CD14-positive monocyte (primary cell): ENCODE results near the gene TOB1. TPM values are rescaled to one million over a fixed set of nuclear protein-coding genes. Genes with fewer than 3 reads are reported as not detected.

Experiments
- DNase-seq, 3 donors: peaks; one replicate each; pipeline ENCODE4 v3.0.0-alpha.2; 2011 to 2022
- H2AFZ ChIP-seq: 2 replicates; pipeline ENCODE4 v1.6.0; 2012; ENCODE audit warnings: mild to moderate bottlenecking, low read depth, low read length, inconsistent platforms; ENCODE audit not compliant: insufficient read depth, poor library complexity, severe bottlenecking
- H3K27ac ChIP-seq, 2 donors: 1 replicate in 1 of 2; 2 replicates in 1 of 2; pipeline ENCODE4 v1.5.1; 2012 to 2013; ENCODE audit warnings: low read length in 2 of 2, control low read depth in 1 of 2, inconsistent platforms in 1 of 2, low read depth in 1 of 2, mild to moderate bottlenecking in 1 of 2
- H3K27me3 ChIP-seq, 2 donors: one replicate each; pipeline versions ENCODE4 v1.6.0 to v1.6.1; 2011 to 2013; ENCODE audit warnings: low read length in 2 of 2; ENCODE audit not compliant: control insufficient read depth in 2 of 2, insufficient read depth in 2 of 2
- H3K36me3 ChIP-seq, 2 donors: replicated peaks in 1 of 2; 1 replicate in 1 of 2; 2 replicates in 1 of 2; pipeline versions ENCODE4 v1.5.1 to v1.6.1; 2012 to 2013; ENCODE audit warnings: low read length in 2 of 2, control low read depth in 1 of 2, inconsistent platforms in 1 of 2, mild to moderate bottlenecking in 1 of 2; ENCODE audit not compliant: insufficient read depth in 2 of 2, control insufficient read depth in 1 of 2
- H3K4me1 ChIP-seq, 2 donors: 1 replicate in 1 of 2; 2 replicates in 1 of 2; pipeline versions ENCODE4 v1.5.1 to v1.6.1; 2012 to 2013; ENCODE audit warnings: low read length in 2 of 2, control low read depth in 1 of 2, inconsistent platforms in 1 of 2, mild to moderate bottlenecking in 1 of 2, moderate library complexity in 1 of 2; ENCODE audit not compliant: insufficient read depth in 2 of 2, control insufficient read depth in 1 of 2
- H3K4me2 ChIP-seq: replicated peaks from 2 replicates; pipeline ENCODE3; 2012; ENCODE audit warnings: low read length, moderate library complexity, mild to moderate bottlenecking; ENCODE audit not compliant: poor library complexity, severe bottlenecking; ENCODE audit errors: extremely low read depth
- H3K4me3 ChIP-seq, 3 experiments: fragments of 200-600 bp in 1 of 3; sonication (generic) in 1 of 3; replicated peaks in 1 of 3; 1 replicate in 2 of 3; 2 replicates in 1 of 3; pipeline ENCODE4 v1.5.1; 2011 to 2013; ENCODE audit warnings: low read length in 3 of 3, mild to moderate bottlenecking in 3 of 3, control low read depth in 2 of 3, low read depth in 2 of 3, inconsistent platforms in 1 of 3, moderate library complexity in 1 of 3
- H3K79me2 ChIP-seq: 2 replicates; pipeline ENCODE4 v1.6.0; 2012; ENCODE audit warnings: mild to moderate bottlenecking, control low read depth, inconsistent platforms, low read length, moderate library complexity; ENCODE audit not compliant: insufficient read depth
- H3K9ac ChIP-seq: 2 replicates; pipeline ENCODE4 v1.6.0; 2017; ENCODE audit warnings: low read length, mild to moderate bottlenecking; ENCODE audit not compliant: insufficient read depth, poor library complexity, severe bottlenecking
- H3K9me3 ChIP-seq, 2 donors: replicated peaks in 1 of 2; 1 replicate in 1 of 2; 2 replicates in 1 of 2; pipeline versions ENCODE4 v1.5.1 to v1.6.1; 2012 to 2013; ENCODE audit warnings: low read length in 2 of 2, control low read depth in 1 of 2; ENCODE audit not compliant: control insufficient read depth in 1 of 2, insufficient read depth in 1 of 2
- H4K20me1 ChIP-seq: 2 replicates; pipeline ENCODE4 v1.6.0; 2012; ENCODE audit warnings: mild to moderate bottlenecking, low read length, control low read depth, moderate library complexity; ENCODE audit not compliant: insufficient read depth
- H3K27ac Mint-ChIP-seq, 7 donors: one replicate each; pipeline ENCODE4 v1.8.0; 2020; ENCODE audit warnings: mild to moderate bottlenecking in 7 of 7, mixed read lengths in 7 of 7, moderate library complexity in 6 of 7, inconsistent platforms in 2 of 7
- H3K27me3 Mint-ChIP-seq, 3 donors: one replicate each; pipeline ENCODE4 v1.8.0; 2021 to 2022; ENCODE audit warnings: low read depth in 3 of 3, mild to moderate bottlenecking in 3 of 3, mixed read lengths in 3 of 3, moderate library complexity in 3 of 3, inconsistent platforms in 1 of 3
- H3K36me3 Mint-ChIP-seq, 2 donors: one replicate each; pipeline ENCODE4 v1.8.0; 2020; ENCODE audit warnings: mixed read lengths in 2 of 2, inconsistent platforms in 1 of 2, mild to moderate bottlenecking in 1 of 2
- H3K4me1 Mint-ChIP-seq: one replicate; pipeline ENCODE4 v1.8.0; 2020; ENCODE audit warnings: mild to moderate bottlenecking, mixed read lengths
- H3K4me3 Mint-ChIP-seq, 2 donors: one replicate each; pipeline ENCODE4 v1.8.0; 2020; ENCODE audit warnings: mild to moderate bottlenecking in 2 of 2, mixed read lengths in 2 of 2, moderate library complexity in 1 of 2
- H3K9me3 Mint-ChIP-seq, 7 donors: one replicate each; pipeline ENCODE4 v1.8.0; 2020 to 2022; ENCODE audit warnings: mixed read lengths in 7 of 7, mild to moderate bottlenecking in 6 of 7, moderate library complexity in 6 of 7, inconsistent platforms in 2 of 7
- CTCF ChIP-seq: fragments of 200-600 bp; IDR thresholded peaks from one replicate; pipeline ENCODE4 v1.8.0; 2022; ENCODE audit warnings: antibody characterized with exemption, mild to moderate bottlenecking
- WGBS: methylation state at CpG from one replicate; pipeline ENCODE4 v1.1.5; 2013; ENCODE audit warnings: missing lambda C conversion rate; ENCODE audit not compliant: insufficient coverage; 5-methylcytosine and 5-hydroxymethylcytosine counted together
- intact Hi-C, 2 donors: fragments of 100-400 bp; cut with micrococcal nuclease; formaldehyde crosslinking; loops; one replicate each; pipeline versions ENCODE4 v1.15.0 to v1.15.1; 2023
- polyA plus RNA-seq, 3 donors: library from polyadenylated mRNA; depleted of rRNA in 1 of 3; unstranded in 2 of 3; stranded (reverse) in 1 of 3; fragments of 300-500 nt in 2 of 3; fragments of >200 nt in 1 of 3; fragmentation: Illumina TruSeq in 2 of 3; gene quantifications; 1 replicate in 2 of 3; 2 replicates in 1 of 3; pipeline ENCODE4 v1.2.3, GENCODE V29; 2012 to 2021

Gene TOB1
- polyA plus RNA-seq, 3 donors: 18.5 to 107 (median 41.0) TPM

GRCh38 chr17:50832267-50832863 is 33.8 kb downstream of the TOB1 start:
- Mint-ChIP-seq H3K4me3 (no peak overlapping the region), H3K27ac (peak overlapping the region in 1 of 7 donors; percentile 57), H3K4me1 (peaks cover 21% of the 10 kb centered on the region), H3K36me3 (no peaks in the 10 kb centered on the region), H3K27me3 (peaks cover 13 to 23% (median 14%) of the 10 kb centered on the region in 3 donors), H3K9me3 (no peaks in the 10 kb centered on the region)
- no peaks in the 10 kb centered on the region for H4K20me1 ChIP-seq
- H3K36me3 ChIP-seq: no peaks in the 10 kb centered on the region
- no peaks in the 10 kb centered on the region for H3K9me3 ChIP-seq
- no peak overlapping the region for H3K9ac ChIP-seq
- peaks cover 0 to 8% of the 10 kb centered on the region in 2 donors for H3K27me3 ChIP-seq
- H3K4me1 ChIP-seq: peaks cover 11 to 14% of the 10 kb centered on the region in 2 donors
- H3K4me2 ChIP-seq: no peak overlapping the region
- no peak for DNase-seq
- WGBS: 82% methylated on average over 2 of the region's 12 CpGs
- no peak for TF ChIP-seq CTCF
- intact Hi-C loops: no loop called here
- no peak overlapping the region for H3K4me3 ChIP-seq
- H3K27ac ChIP-seq: no peak overlapping the region
- no peak overlapping the region for H2AFZ ChIP-seq
- H3K79me2 ChIP-seq: no peaks in the 10 kb centered on the region

GRCh38 chr17:50831471-50831928 is 34.7 kb downstream of the TOB1 start:
- Histone ChIP-seq H3K4me3 (no peak overlapping the region), H3K36me3 (no peaks in the 10 kb centered on the region), H3K4me2 (no peak overlapping the region), H3K9me3 (no peaks in the 10 kb centered on the region), H3K27me3 (peaks cover 0 to 8% of the 10 kb centered on the region in 2 donors), H2AFZ (peak overlapping the region; percentile 50), H3K9ac (no peak overlapping the region), H4K20me1 (no peaks in the 10 kb centered on the region), H3K79me2 (no peaks in the 10 kb centered on the region), H3K4me1 (peaks cover 11 to 14% of the 10 kb centered on the region in 2 donors), H3K27ac (no peak overlapping the region)
- Mint-ChIP-seq H3K9me3 (no peaks in the 10 kb centered on the region), H3K27me3 (peaks cover 14 to 21% (median 14%) of the 10 kb centered on the region in 3 donors), H3K27ac (no peak overlapping the region), H3K4me1 (peaks cover 21% of the 10 kb centered on the region), H3K4me3 (no peak overlapping the region), H3K36me3 (no peaks in the 10 kb centered on the region)
- TF ChIP-seq CTCF: no peak
- no peak for DNase-seq
- intact Hi-C loops: no loop called here
- WGBS: no CpG with 5 or more reads among the region's 11 CpGs
